GM23248 (cell line): ENCODE results near the gene BRD4.

Experiments
- EZH2 ChIP-seq: fragments of 200-600 bp; sonication (generic); IDR thresholded peaks from 2 replicates; pipeline ENCODE4 v1.6.1; 2018; ENCODE audit warnings: antibody characterized with exemption, mild to moderate bottlenecking; ENCODE audit not compliant: insufficient read depth, poor library complexity, severe bottlenecking
- EZH2phosphoT487 ChIP-seq: fragments of 200-600 bp; sonication (generic); IDR thresholded peaks from 2 replicates; pipeline ENCODE4 v1.6.1; 2018; ENCODE audit warnings: antibody characterized with exemption, moderate library complexity, mild to moderate bottlenecking, low read depth; ENCODE audit not compliant: insufficient read depth

DNA sequence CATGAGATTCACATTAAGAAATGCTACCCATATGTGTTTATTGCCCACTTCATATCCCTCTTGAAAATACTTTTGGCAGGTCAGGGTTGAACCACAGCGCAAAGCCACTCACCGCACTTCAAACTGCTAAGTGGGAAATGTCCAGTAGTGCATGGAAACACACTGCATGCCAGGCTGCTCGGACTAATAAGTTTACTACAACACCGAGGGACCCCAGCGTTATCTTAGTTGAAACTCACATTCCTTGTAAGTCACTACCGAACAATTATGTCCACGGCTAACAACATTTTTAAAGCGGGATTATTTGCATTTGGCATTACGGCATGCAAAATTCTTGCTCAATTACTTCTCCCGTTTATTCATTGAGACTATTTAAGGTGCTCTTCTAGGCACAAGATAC is 4.0 kb downstream of the BRD4 start:
- TF ChIP-seq EZH2 (no peak), EZH2phosphoT487 (no peak)
